NCI-H1105 treated with DMSO at 0.1 percent for 48 hours (cell line): ENCODE results near the gene S1PR1.
A peak's percentile ranks its signal among the peaks of the same experiment; 100 is the strongest.

Source experiments
- DNase-seq: peaks from one replicate; lab custom pipeline; 2025; lab: John Stamatoyannopoulos, UW

The S1PR1 gene

GRCh38 chr1:101280049-101280592, 43.3 kb downstream of the S1PR1 start:
- no peak for DNase-seq

- DNase-seq = no peak
Measured at GRCh38 chr1:101280942-101281654, 44.3 kb downstream of the S1PR1 start.

GRCh38 chr1:101281751-101282150, 44.9 kb downstream of the S1PR1 start:
- DNase-seq = no peak

- no peak for DNase-seq
Measured at GRCh38 chr1:101282314-101283038, 45.7 kb downstream of the S1PR1 start.

- no peak for DNase-seq
Measured at GRCh38 chr1:101283443-101283842, 46.6 kb downstream of the S1PR1 start.

GRCh38 chr1:101284021-101284420, 47.2 kb downstream of the S1PR1 start:
- DNase-seq = no peak

GRCh38 chr1:101284622-101285218, 47.9 kb downstream of the S1PR1 start:
- no peak for DNase-seq

GRCh38 chr1:101285922-101286570, 49.2 kb downstream of the S1PR1 start:
- no peak for DNase-seq

- DNase-seq = peak; percentile 69
Measured at GRCh38 chr1:101288491-101288944, 51.7 kb downstream of the S1PR1 start.

- DNase-seq = peak; percentile 25
Measured at GRCh38 chr1:101290119-101290921, 53.5 kb downstream of the S1PR1 start.
